Prostate gland (tissue), 2 donors: ENCODE data around the gene LMAN2L. TPM values are rescaled to one million over a fixed set of nuclear protein-coding genes. Genes with fewer than 3 reads are reported as not detected.

Experiments
- DNase-seq: peaks from one replicate; pipeline ENCODE4 v3.0.0-alpha.2; 2019; ENCODE audit warnings: low spot score
- H3K27ac ChIP-seq, 2 donors: fragments of 200-600 bp; sonication (generic); 2 replicates each; pipeline ENCODE4 v1.5.1; 2017 to 2019
- H3K27me3 ChIP-seq: fragments of 200-600 bp; sonication (generic); replicated peaks from 2 replicates; pipeline ENCODE4 v1.5.1; 2019; ENCODE audit not compliant: insufficient read depth
- H3K36me3 ChIP-seq, 2 donors: fragments of 200-600 bp; sonication (generic); 1 replicate in 1 of 2; 2 replicates in 1 of 2; pipeline versions ENCODE4 v1.5.1 to v1.8.1; 2017 to 2019
- H3K4me1 ChIP-seq: fragments of 200-600 bp; sonication (generic); replicated peaks from 2 replicates; pipeline ENCODE4 v1.5.1; 2019
- H3K4me3 ChIP-seq, 2 donors: fragments of 200-600 bp; sonication (generic); 2 replicates each; pipeline ENCODE4 v1.5.1; 2017 to 2019
- H3K9me3 ChIP-seq: fragments of 200-600 bp; sonication (generic); 2 replicates; pipeline ENCODE4 v1.5.1; 2017
- POLR2A ChIP-seq: fragments of 450-650 bp; IDR thresholded peaks from one replicate; pipeline ENCODE4 v1.6.1; 2016; ENCODE audit warnings: antibody characterized with exemption, mild to moderate bottlenecking
- POLR2AphosphoS5 ChIP-seq: sonication (generic); formaldehyde crosslinking; IDR thresholded peaks from one replicate; pipeline ENCODE4 v1.6.1; 2017; ENCODE audit warnings: antibody characterized with exemption
- WGBS: methylation state at CpG from one replicate; pipeline ENCODE4 v1.1.5; 2018; 5-methylcytosine and 5-hydroxymethylcytosine counted together
- intact Hi-C: fragments of 100-400 bp; cut with DNase I; formaldehyde crosslinking; loops from one replicate; pipeline ENCODE4 v1.14.2; 2022
- total RNA-seq, 2 donors: library from RNA; depleted of rRNA; stranded (reverse); fragments of >200 nt; gene quantifications; one replicate each; pipeline ENCODE4 v1.1.0, GENCODE V29; 2016
- TF ChIP-seq, protein P1 (sequence below), 4 experiments: fragments of 200-600 bp in 2 of 4; fragments of 450-650 bp in 2 of 4; sonication (generic) in 2 of 4; IDR thresholded peaks; 1 replicate in 3 of 4; 2 replicates in 1 of 4; pipeline ENCODE4 v1.5.1; 2016 to 2019; ENCODE audit warnings: antibody characterized with exemption in 4 of 4, mild to moderate bottlenecking in 2 of 4, moderate library complexity in 2 of 4

LMAN2L gene
- total RNA-seq, 2 donors from 2014 or later, result 26.1 to 26.8 TPM

DNA sequence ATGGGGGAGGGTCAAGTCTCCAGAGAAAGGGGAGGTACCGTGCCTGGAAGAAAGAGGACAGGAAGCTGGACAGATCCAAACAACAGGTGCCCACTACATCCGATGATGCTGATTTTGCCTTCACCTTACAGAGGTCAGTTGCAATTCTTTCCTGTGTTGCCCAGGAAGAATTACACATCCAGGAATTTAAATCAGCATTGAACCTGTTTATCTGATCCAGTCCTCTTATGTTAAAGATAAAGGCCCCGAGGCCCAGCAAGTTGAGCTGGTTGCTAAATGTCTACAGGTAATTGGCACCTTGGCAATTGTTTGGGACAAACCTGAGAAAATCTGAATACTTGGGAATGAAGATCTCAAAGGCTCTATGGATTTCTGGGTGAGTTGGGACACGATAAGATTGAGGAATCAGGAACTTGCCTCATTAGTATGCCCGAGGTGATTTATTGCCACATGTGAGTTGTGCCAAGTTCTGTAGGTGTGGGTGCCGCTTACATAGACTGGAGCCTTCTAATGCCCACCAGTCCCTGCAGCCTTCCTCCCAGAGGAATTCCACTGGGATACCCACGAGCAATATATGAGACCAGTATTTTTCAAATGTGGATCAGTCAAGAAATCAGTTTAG is 13.9 kb upstream of the LMAN2L start:
- Histone ChIP-seq H3K9me3 (no peaks in the 10 kb centered on the region), H3K27me3 (no peaks in the 10 kb centered on the region), H3K4me3 (no peak overlapping the region), H3K4me1 (no peaks in the 10 kb centered on the region), H3K27ac (no peak overlapping the region), H3K36me3 (no peaks in the 10 kb centered on the region)
- WGBS, result 44% methylated on average over 7 of the region's 7 CpGs
- intact Hi-C loops, result no loop called here
- no peak for DNase-seq
- TF ChIP-seq POLR2AphosphoS5 (no peak), POLR2A (no peak)
- TF ChIP-seq, protein P1, sequence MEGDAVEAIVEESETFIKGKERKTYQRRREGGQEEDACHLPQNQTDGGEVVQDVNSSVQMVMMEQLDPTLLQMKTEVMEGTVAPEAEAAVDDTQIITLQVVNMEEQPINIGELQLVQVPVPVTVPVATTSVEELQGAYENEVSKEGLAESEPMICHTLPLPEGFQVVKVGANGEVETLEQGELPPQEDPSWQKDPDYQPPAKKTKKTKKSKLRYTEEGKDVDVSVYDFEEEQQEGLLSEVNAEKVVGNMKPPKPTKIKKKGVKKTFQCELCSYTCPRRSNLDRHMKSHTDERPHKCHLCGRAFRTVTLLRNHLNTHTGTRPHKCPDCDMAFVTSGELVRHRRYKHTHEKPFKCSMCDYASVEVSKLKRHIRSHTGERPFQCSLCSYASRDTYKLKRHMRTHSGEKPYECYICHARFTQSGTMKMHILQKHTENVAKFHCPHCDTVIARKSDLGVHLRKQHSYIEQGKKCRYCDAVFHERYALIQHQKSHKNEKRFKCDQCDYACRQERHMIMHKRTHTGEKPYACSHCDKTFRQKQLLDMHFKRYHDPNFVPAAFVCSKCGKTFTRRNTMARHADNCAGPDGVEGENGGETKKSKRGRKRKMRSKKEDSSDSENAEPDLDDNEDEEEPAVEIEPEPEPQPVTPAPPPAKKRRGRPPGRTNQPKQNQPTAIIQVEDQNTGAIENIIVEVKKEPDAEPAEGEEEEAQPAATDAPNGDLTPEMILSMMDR (IDR thresholded peaks at IDR 0.05), result no peak

DNA sequence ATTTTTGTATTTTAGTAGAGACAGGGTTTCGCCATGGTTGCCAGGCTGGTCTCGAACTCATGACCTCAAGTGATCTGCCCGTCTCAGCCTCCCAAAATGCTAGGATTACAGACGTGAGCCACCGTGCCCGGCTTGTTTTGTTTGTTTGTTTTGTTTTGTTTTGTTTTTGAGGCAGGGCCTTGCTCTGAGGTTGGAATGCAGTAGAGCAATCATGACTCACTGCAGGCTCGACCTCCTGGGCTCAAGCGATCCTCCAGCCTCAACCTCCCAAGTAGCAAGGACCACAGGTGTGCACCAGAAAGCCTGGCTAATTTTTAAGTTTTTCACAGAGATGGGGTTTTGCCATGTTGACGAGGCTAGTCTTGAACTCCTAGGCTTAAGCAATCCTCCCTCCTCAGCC is 11.9 kb upstream of the LMAN2L start:
- H3K36me3 ChIP-seq, result no peaks in the 10 kb centered on the region
- TF ChIP-seq POLR2A, result no peak
- no peak for TF ChIP-seq POLR2AphosphoS5
- TF ChIP-seq, protein P1 (IDR thresholded peaks at IDR 0.05), result no peak
- no peaks in the 10 kb centered on the region for H3K27me3 ChIP-seq
- H3K4me1 ChIP-seq, result no peaks in the 10 kb centered on the region
- DNase-seq, result no peak
- no peak overlapping the region for H3K27ac ChIP-seq
- WGBS, result 88% methylated on average over 9 of the region's 9 CpGs
- H3K9me3 ChIP-seq, result no peaks in the 10 kb centered on the region
- H3K4me3 ChIP-seq, result no peak overlapping the region
- intact Hi-C loops, result no loop called here

DNA sequence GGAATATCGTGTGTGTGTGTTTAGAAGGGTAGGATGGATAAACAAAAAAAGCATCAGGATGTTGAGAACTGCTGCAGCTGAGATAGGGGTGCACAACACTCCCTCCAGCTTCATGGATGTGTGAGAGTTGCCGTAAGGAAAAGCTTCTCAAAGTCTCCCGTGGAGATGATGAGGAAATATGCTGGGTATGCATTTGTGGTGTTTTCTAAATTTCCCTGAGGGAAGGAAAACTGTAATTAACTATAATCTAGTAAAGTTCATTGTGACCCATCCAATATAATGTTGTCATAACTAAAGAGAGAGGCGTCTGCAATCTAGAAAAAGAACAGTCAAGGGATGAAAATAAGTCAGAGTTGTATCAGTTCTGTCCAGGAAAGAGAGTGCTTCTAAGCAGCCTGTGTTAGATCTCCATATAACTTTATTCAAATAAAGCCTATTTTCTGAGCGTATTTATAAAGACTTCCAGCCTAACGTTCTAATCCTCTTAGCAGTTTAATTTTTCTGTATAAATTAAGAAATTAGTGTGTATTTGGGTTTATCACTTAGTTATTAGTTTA is 7.3 kb upstream of the LMAN2L start:
- WGBS, result 44% methylated on average over 6 of the region's 6 CpGs
- no peak overlapping the region for H3K4me3 ChIP-seq
- H3K27ac ChIP-seq, result no peak overlapping the region
- intact Hi-C loops, result no loop called here
- no peaks in the 10 kb centered on the region for H3K4me1 ChIP-seq
- no peaks in the 10 kb centered on the region for H3K9me3 ChIP-seq
- no peak for DNase-seq
- H3K36me3 ChIP-seq, result no peaks in the 10 kb centered on the region
- TF ChIP-seq, protein P1 (IDR thresholded peaks at IDR 0.05), result no peak
- TF ChIP-seq POLR2A (no peak), POLR2AphosphoS5 (no peak)
- no peaks in the 10 kb centered on the region for H3K27me3 ChIP-seq

DNA sequence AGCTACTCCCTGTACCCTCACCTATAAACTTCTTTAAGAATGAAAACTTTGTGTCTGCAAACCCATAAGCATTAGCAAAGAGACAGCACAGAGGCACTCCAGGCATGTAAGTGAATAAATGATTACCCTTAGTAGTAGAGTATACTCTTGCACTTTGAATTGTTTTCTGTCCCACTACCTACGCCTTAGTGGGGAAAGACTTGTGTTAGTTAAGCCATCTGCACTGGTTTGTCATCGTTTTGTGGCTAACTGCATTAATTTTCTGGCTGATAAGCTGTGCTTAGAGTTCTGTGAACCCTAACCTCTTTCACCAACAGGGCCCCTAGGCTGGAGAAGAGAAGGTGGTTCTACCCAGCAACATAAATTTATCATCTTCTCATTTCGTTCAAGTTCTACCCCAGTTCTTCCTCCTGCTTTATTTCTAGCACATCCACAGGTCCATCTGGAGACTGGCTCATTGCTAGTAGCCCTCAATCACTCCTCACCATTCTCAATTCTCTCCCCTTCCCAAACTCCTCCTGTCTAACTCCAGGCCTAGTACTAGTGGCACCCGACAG is 710 bp downstream of the LMAN2L start:
- Histone ChIP-seq H3K27me3 (no peaks in the 10 kb centered on the region), H3K36me3 (peaks cover 0 to under 1% of the 10 kb centered on the region in 2 donors), H3K4me3 (peak overlapping the region; percentile 65 to 67), H3K9me3 (no peaks in the 10 kb centered on the region), H3K27ac (peak overlapping the region; percentile 57 to 68), H3K4me1 (peaks cover 6% of the 10 kb centered on the region)
- no peak for DNase-seq
- 15% methylated on average over 4 of the region's 4 CpGs for WGBS
- intact Hi-C loops, result loop anchor here (5.0 to 10.0 kb wide), 2 partner anchors 72 to 104 kb away; partner anchors contain the start of gene KANSL3
- TF ChIP-seq POLR2AphosphoS5, result no peak
- TF ChIP-seq, protein P1 (IDR thresholded peaks at IDR 0.05), result no peak
- no peak for TF ChIP-seq POLR2A
